Activated naive CD4-positive, alpha-beta T cell treated with anti-CD3 and anti-CD28 coated beads, Interleukin-2, amount 50 U/mL, for 72 hours (primary cell): ENCODE data around the gene INKA2. TPM values are rescaled to one million over a fixed set of nuclear protein-coding genes. Genes with fewer than 3 reads are reported as not detected.
"Not testable (repeated sequence)": the region's sequence is repeated elsewhere in the genome, so short reads cannot be mapped to it uniquely, and the experiment has no call there.

ENCODE experiments used
- ATAC-seq, 2 donors: fragments of 150-1000 bp; cut with Tn5 transposase; 2 replicates each; pipeline ENCODE4 v1.10.0; 2021; ENCODE audit warnings: mild to moderate bottlenecking in 2 of 2, moderate library complexity in 2 of 2
- DNase-seq, 2 donors: peaks; one replicate each; pipeline ENCODE4 v3.0.0; 2021 to 2022; ENCODE audit warnings: low spot score in 2 of 2
- H3K27ac Mint-ChIP-seq, 2 donors: one replicate each; pipeline ENCODE4 v1.8.0; 2022; ENCODE audit warnings: mild to moderate bottlenecking in 2 of 2, mixed read lengths in 2 of 2
- H3K36me3 Mint-ChIP-seq, 2 donors: one replicate each; pipeline ENCODE4 v1.8.0; 2022; ENCODE audit warnings: mixed read lengths in 2 of 2
- H3K9me3 Mint-ChIP-seq, 2 donors: one replicate each; pipeline ENCODE4 v1.8.0; 2022; ENCODE audit warnings: mixed read lengths in 2 of 2
- total RNA-seq, 2 donors: library from RNA; stranded (reverse); gene quantifications; one replicate each; pipeline ENCODE4 v1.2.3, GENCODE V29; 2022

Gene INKA2
- total RNA-seq, 2 donors from 2014 or later: 1.4 to 4.4 TPM

GRCh38 chr1:111756124-111756513, 16.9 kb upstream of the INKA2 start:
- Mint-ChIP-seq H3K9me3 (no peaks in the 10 kb centered on the region), H3K36me3 (peaks cover 5 to 6% of the 10 kb centered on the region in 2 donors), H3K27ac (peak overlapping the region; percentile 93 to 94)
- DNase-seq (no peak), ATAC-seq (peak in 1 of 2 donors; percentile 20)

- H3K27ac Mint-ChIP-seq: peak within 1 kb of the TSS; percentile 93 to 98
- H3K9me3 Mint-ChIP-seq: no peaks in the 10 kb centered on the region
- ATAC-seq (peak; percentile 94 to 95), DNase-seq (peak; percentile 92 to 96)
- H3K36me3 Mint-ChIP-seq: peaks cover 5 to 6% of the 10 kb centered on the region in 2 donors
These were observed 16.3 kb upstream of the INKA2 start, which contains the start of gene DDX20 for GRCh38 chr1:111755331-111756123. Gene DDX20 (plus strand): TSS chr1:111755901. CDS start chr1:111755925, 24 bp downstream.

GRCh38 chr1:111754984-111755330, 15.8 kb upstream of the INKA2 start:
- no peak for ATAC-seq
- Mint-ChIP-seq H3K9me3 (no peaks in the 10 kb centered on the region), H3K27ac (peak overlapping the region; percentile 93 to 95), H3K36me3 (peaks cover 5 to 6% of the 10 kb centered on the region in 2 donors)
- no peak for DNase-seq

- DNase-seq (no peak), ATAC-seq (no peak)
- Mint-ChIP-seq H3K36me3 (peaks cover 0 to 6% of the 10 kb centered on the region in 2 donors), H3K9me3 (no peaks in the 10 kb centered on the region), H3K27ac (no peak overlapping the region)
These were observed 12.8 kb upstream of the INKA2 start for GRCh38 chr1:111751906-111752575.

- H3K27ac Mint-ChIP-seq: no peak overlapping the region
- no peaks in the 10 kb centered on the region for H3K9me3 Mint-ChIP-seq
- H3K36me3 Mint-ChIP-seq: no peaks in the 10 kb centered on the region
- no peak for DNase-seq
- ATAC-seq: no peak
These were observed 11.7 kb upstream of the INKA2 start for GRCh38 chr1:111750856-111751255.

- Mint-ChIP-seq H3K27ac (no peak overlapping the region), H3K36me3 (no peaks in the 10 kb centered on the region), H3K9me3 (no peaks in the 10 kb centered on the region)
- ATAC-seq (no peak), DNase-seq (no peak)
These were observed 10.4 kb upstream of the INKA2 start for GRCh38 chr1:111749628-111750027.

- ATAC-seq: no peak
- Mint-ChIP-seq H3K36me3 (no peaks in the 10 kb centered on the region), H3K9me3 (no peaks in the 10 kb centered on the region), H3K27ac (no peak overlapping the region)
- no peak for DNase-seq
These were observed 8.8 kb upstream of the INKA2 start for GRCh38 chr1:111747947-111748346.

GRCh38 chr1:111747282-111747734, 8.1 kb upstream of the INKA2 start:
- no peak overlapping the region for H3K27ac Mint-ChIP-seq
- H3K9me3 Mint-ChIP-seq: no peaks in the 10 kb centered on the region
- ATAC-seq (peak; percentile 88 to 95), DNase-seq (peak in 1 of 2 donors; percentile 77)
- no peaks in the 10 kb centered on the region for H3K36me3 Mint-ChIP-seq

- H3K36me3 Mint-ChIP-seq: no peaks in the 10 kb centered on the region
- H3K9me3 Mint-ChIP-seq: no peaks in the 10 kb centered on the region
These were observed 7.4 kb upstream of the INKA2 start for GRCh38 chr1:111746614-111746999.

GRCh38 chr1:111745675-111746613, 6.7 kb upstream of the INKA2 start:
- H3K27ac Mint-ChIP-seq: no peak overlapping the region
- H3K9me3 Mint-ChIP-seq: no peaks in the 10 kb centered on the region
- no peaks in the 10 kb centered on the region for H3K36me3 Mint-ChIP-seq
- ATAC-seq (no peak), DNase-seq (no peak)

More at GRCh38 chr1:111746614-111746999, 7.4 kb upstream of the INKA2 start:
- no peak for ATAC-seq
- H3K27ac Mint-ChIP-seq: no peak overlapping the region
- no peak for DNase-seq

- no peaks in the 10 kb centered on the region for H3K9me3 Mint-ChIP-seq
- ATAC-seq (no peak), DNase-seq (no peak)
- peaks cover 0 to 5% of the 10 kb centered on the region in 2 donors for H3K36me3 Mint-ChIP-seq
- H3K27ac Mint-ChIP-seq: no peak overlapping the region
These were observed 4.5 kb upstream of the INKA2 start for GRCh38 chr1:111743679-111744101.

- no peak for DNase-seq
These were observed 3.8 kb upstream of the INKA2 start for GRCh38 chr1:111742938-111743549.

GRCh38 chr1:111742292-111742691, 3.1 kb upstream of the INKA2 start:
- H3K36me3 Mint-ChIP-seq, ATAC-seq, H3K27ac Mint-ChIP-seq, H3K9me3 Mint-ChIP-seq, DNase-seq: not testable (repeated sequence)

More at GRCh38 chr1:111742938-111743549, 3.8 kb upstream of the INKA2 start:
- Mint-ChIP-seq H3K9me3 (no peaks in the 10 kb centered on the region), H3K36me3 (peaks cover 0 to 5% of the 10 kb centered on the region in 2 donors), H3K27ac (no peak overlapping the region)
- no peak for ATAC-seq

- H3K9me3 Mint-ChIP-seq: no peaks in the 10 kb centered on the region
- H3K27ac Mint-ChIP-seq: no peak overlapping the region
- peaks cover 0 to 5% of the 10 kb centered on the region in 2 donors for H3K36me3 Mint-ChIP-seq
- DNase-seq (peak in 1 of 2 donors; percentile 37), ATAC-seq (no peak)
These were observed 950 bp upstream of the INKA2 start for GRCh38 chr1:111739925-111740765.

GRCh38 chr1:111738436-111739193, 580 bp downstream of the INKA2 start:
- Mint-ChIP-seq H3K9me3 (no peaks in the 10 kb centered on the region), H3K36me3 (peaks cover 0 to 5% of the 10 kb centered on the region in 2 donors), H3K27ac (peak overlapping the region in 1 of 2 donors; percentile 44)
- ATAC-seq: peak; percentile 53 to 71
- DNase-seq: peak; percentile 41 to 65
